ENCODE measurements around the gene SELPLG.
"Not testable (repeated sequence)": the region's sequence is repeated elsewhere in the genome, so short reads cannot be mapped to it uniquely, and the experiment has no call there.

Gene SELPLG

DNA sequence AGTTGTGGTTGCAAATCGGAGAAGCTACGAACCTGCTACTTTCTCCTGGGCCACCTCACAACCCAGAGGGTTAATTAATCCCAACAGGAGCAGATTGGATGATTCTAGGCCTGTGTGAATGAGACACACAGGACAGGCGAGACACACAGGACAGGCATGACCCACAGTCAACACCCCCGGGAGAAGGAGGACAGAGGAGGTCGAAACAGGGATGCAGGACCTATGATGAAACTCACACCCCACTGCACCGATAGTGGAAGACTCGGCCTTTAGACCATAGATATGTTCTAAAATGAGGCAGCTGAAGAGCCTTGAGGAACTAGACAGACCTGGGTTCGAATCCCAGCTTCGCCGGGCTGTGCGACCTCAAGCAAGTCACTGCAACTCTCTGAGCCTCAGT is 47.4 kb downstream of the SELPLG start:
- DNase-seq = no peak

DNA sequence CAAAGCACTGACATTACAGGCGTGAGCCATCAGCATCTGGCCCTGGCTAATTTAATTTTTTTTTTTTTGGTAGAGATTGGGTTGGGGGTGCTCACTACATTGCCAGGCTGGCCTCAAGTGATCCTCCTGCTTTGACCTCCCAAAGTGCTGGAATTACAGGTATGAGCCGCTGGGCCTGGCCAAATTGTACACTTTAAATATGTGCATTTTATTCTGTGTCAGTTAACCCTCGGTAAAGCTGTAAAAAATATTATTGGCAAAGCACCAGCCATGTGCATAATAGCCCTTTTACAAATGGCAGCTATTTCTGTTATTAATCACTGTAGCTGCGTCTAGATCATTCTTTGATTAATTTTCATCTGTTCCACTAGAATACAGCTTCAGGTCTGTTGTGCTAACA is 47.8 kb downstream of the SELPLG start:
- DNase-seq = no peak

DNA sequence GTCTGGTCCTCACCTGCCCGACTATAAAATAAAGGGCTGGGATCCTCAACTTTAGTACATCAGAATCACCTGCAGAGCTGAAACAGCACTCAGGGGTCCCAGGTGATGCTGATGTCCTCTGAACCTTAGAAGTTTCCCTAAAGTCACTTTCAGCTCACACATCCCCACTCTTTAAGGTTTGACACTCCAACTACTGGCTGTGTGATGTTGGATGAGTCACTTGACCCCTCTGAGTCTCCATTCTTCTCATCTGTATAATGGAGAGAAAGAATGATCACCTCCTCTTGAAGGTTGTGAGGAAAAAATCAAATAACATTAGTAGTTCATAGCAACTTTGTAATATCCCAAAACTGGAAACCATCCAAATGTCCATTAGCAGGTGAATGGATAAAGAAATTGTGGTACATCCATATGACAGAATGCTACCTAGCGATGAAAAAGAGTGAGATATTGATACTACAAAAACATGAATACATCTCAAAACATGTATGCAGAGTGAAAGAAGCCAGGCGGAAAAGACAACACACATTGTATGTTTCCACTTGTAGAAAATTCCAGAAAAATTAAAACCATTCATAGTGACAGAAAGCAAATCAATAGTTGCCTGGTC is 49.1 kb downstream of the SELPLG start:
- DNase-seq = no peak

DNA sequence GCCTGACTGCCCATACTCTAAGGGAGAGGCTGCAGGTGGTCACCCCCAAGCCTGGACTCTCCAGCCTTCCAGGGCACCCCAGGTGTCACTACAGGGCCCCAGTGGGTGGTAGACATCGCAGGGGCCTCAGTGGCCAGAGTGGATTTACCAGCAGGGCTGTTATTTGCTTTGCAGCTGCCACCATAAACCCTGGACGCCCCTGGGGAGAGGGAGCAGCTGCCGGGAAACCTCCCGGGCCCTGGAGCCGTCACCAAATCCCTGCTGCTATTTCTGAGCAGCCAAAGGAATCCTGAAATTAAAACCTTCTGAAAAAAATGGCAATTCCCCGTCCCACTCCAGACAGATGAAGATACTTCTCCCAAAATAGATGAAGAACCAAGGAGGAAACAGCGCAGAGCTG is 49.7 kb downstream of the SELPLG start:
- no peak for DNase-seq

DNA sequence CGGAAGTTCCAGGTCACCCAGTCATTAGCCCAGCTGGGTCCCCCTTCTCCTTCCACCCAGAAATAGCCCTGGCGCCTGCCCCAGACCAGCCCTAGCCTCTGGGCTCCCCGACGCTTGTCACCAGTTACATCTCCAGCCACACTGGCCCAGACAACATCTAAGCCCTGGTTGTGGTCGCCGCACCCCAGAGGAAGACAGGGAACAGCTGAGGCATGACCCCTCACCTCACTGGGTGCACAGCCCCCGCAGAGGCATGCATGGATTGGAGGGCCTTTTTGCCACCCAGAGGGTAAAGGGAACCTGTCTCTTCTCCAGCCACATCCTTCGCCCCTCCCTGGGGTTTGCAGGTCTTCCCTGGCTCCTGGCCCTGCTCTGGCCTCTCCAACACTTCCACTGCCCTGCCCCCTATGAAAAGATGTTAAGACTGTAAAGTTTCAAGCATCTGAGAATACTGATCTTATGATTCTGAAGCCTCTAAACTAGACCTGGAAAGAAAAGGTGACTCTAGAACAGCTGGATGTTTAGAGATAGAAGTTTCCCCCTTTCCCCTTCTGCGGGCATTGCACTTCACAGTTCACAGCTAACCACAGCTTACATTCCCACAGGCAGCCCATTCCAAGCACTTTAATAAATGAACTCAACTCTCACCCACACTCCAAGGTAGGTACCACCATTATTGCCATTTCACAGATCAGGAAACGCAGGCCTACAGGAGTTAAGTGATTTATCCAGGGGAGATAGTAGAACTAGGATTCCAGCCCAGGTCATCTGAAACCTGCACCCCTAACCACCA is 50.5 kb downstream of the SELPLG start:
- no peak for DNase-seq

DNA sequence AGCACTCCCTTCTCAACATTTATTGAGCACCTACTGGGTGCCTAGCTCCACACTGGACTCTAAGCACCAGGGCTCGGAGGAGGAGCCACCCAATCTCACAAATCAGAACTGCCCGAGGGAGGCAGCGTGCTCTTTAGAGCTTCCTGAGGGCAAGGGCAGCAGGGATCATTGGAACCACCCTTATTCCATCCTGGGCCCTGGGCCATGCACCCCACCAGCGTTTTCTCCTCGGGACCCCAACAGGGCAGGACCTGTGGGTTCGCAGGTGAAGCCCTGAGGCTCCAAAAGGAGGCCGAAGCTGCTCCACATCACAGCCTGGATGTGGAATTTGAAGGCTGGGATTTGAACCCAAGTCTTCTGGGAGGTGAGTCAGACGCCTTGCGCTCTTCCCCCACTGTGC is 51.2 kb downstream of the SELPLG start:
- no peak for DNase-seq

DNA sequence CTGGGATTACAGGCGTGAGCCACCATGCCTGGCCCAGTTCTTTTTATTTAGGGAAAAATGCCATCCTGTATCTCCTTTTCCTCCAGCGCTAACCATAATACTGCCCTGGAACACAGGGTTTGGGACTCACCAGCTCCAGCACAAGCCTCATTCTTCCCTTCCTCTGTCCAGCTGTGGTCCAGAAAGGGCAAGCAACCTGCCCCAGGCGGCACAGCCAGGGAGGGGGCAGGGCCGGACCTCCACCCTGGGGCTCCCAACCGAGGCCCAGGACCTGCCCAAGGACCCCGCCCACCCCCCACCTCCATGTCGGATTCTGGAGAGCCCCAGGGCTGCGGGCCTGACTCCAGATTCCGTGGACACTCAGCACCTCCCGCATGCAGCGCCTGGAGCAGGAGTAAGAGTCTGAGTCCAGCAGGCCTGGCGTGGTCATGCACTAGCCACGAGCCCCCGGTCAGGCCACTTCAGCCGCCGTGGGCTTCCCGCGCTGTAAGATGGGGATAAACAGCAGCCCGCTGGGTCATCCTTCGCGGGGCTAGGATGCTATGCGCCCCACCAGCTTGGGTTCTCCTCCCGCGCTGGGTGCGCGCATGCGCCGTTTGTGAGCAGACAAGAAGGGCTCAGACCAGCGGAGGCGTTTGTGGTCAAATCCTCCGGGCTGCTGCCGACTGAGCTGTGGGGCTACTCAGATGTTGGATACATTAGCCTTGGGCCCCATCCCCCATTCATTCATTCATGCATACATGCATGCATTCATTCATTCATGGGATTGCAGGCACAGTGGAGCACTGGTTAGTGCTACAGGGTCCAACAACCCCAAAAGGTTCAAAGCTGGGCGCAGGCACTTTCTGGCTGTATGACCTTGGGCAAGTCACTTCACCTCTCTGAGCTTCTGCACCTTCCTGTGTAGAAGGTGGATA is 52.1 kb downstream of the SELPLG start:
- no peak for DNase-seq

DNA sequence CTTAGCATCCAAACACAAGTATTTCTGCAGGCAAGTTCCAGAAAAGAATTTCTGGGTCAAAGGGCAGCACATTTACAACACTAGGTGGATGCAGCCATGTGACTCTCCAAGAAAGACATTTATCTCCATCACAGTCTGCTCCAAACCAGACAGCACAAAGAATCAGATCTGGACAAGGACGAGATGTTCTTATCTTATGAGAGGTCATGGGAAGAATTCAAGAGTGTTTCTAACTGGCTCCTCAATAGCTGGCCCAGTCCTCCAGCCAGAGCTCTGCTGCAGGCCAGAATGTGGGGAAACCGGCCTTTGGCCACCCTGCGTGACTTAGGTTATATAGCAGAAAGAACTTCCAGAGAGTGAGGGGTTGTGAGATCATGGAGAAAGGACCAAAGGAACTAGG is 53.2 kb downstream of the SELPLG start:
- DNase-seq = no peak

DNA sequence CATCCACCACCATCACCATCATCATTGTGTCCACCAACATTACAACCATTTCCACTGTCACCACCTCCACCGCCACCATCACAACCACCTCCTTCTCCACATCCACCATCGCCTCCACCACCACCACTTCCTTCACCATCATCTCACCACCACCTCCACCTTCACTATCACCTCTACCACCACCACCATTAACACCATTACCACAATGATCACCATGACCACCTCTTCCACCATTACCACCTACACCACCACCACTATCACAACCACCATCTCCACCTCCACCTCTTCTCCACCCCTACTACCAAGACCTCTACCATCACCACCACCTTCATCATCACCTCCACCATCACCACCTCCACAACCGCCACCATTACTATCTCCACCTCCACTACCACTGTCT is 54.9 kb downstream of the SELPLG start:
- DNase-seq = no peak

DNA sequence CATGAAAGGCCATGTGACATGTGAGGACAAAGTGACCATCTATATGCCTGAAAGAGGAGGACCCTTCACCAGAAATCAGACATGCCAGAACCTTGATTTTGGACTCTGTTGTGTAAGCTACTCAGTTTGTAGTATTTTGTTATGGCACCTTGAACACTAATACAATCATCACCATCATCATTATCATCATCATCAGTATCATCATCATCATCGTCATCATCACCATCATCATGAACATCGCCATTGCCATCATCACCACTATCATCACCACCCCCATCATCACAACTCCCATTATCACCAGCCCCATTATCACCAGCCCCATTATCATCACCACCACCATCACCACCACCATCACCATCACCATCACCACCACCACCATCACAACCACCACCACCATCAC is 55.4 kb downstream of the SELPLG start:
- DNase-seq = no peak

DNA sequence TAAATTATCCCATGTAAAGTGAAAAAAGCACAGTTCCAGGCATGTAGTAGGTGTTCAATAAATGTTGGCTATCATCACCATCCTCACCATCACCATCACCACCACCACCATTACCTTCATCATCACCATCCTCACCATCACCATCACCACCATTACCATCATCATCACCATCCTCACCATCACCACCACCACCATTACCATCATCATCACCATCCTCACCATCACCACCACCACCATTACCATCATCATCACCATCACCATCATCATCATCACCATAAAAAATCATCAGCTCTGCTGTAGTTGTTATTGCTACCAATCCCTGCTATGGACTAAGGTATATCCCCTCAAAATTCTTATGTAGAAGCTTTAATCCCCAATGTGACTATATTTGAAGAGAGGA is 56.2 kb downstream of the SELPLG start:
- DNase-seq = no peak

DNA sequence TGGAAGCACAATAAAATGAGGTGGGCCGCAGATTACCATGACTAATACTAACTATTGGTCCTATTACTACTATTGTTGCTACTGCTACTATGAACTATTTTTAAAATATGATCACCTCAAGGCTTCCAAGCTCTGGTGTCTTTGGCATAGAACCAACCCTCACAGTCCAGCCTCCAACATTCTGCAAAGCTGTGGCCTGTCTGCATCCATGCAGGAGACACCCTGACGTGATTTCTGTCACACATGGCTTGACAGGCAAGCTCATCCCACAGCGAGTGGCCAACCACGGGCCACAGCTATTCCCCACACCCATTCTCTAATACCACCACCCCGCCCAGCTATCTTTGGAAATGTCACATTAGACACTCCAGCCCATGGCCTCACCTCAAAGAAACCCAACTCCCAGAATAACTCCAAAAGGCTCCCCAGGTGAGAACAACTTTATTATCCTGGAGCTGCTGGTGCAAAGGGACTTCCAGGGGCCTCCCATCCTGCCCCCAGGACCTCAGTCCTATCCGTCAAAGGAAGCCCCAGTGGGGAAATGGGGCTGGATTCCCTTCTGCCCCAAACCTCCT is 56.9 kb downstream of the SELPLG start:
- no peak for DNase-seq

DNA sequence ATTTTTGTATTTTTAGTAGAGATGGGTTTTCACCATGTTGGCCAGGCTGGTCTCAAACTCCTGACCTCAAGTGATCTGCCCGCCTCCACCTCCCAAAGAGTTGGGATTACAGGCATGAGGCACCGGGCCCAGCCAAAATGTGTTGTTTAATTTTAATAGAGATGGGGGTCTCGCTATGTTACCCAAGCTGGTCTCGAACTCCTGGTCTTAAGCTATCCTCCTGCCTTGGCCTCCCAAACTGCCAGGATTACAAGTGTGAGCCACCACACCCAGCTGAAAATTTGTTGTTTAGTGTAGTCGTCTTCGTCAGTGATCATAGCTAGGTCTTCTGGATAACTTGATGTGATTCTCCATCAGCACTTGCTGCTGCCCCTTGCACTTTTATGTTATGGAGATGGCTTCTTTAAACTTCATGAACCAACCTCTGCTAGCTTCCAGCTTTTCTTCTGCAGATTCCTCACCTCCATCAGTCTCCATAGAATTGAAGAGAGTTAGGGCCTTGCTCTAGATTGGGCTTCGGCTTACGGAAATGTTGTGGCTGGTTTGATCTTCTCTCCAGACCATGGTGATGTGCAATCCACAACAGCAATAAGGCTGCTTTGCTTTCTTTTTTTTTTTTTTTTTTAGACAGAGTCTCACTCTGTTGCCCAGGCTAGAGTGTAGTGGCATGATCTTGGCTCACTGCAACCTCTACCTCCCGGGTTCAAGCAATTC is 58.3 kb downstream of the SELPLG start:
- no peak for DNase-seq

DNA sequence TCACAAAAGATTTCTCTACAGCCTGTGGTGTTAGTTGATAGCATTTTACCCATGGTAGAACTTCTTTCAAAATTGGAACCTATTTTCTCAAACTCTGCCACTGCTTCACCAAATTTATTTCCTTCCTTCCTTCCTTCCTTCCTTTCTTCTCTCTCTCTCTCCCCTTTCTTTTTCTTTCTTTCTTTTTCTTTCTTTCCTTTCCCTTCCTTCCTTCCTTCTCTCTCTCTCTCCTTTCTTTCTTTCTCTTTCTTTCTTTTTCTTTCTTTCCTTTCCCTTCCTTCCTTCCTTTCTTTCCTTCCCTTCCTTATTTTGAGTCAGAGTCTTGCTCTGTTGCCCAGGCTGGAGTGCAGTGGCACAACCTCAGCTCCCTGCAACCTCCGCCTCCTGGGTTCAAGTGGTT is 59.4 kb downstream of the SELPLG start:
- not testable (repeated sequence) for DNase-seq

DNA sequence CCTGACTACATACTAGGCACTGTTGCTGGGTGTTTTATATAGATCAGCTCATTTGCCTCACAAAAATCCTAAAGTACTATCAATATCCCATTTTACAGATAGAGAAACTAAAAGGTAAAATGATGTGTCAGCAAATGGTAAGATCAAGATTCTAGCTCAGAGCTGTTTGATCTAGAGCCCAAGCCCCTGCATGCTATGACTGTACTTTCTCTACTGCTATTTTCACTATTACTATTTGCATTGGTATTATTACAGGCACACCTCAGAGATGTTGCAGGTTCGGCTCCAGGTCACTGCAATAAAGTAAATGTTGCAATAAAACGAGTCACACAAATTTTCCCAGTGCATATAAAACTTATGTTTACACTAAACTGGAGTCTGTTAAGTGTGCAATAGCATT is 60.4 kb downstream of the SELPLG start:
- DNase-seq = no peak

DNA sequence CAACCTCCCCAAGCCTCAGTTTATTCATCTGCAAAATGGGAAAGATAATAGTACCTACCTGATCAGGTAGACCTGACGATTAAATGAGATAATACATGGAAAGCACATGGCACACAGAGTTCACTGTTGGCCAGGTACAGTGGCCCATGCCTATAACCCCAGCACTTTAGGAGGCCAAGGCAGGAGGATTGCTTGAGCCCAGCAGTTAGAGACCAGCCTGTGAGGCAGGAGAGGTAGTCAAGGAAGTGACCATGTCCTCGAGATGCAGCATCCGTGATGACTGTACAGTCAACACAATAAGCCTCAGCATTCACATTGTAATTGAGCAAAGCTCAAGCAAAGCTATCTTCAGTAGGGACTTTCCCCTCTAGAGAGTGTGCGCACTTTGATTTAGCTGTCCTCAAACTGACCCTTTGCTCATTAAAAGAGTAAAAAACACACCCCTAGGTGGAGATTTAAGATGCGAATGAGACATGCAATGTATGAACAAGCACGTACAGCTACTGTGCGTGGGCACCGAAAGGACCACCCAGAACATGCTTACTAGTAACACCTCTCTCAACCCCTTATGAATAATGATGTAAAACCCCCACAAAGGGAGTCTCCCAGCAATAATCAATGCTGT is 61.4 kb downstream of the SELPLG start:
- no peak for DNase-seq

Measured in cerebellar nuclear complex (tissue), 1 donor.